ENCODE data around the gene POU3F2.

POU3F2 gene

GRCh38 chr6:98871821-98872220 lies 37.4 kb downstream of the POU3F2 start:
- no peak overlapping the region for H3K4me2 ChIP-seq (ENCODE audit: low read depth, low read length)
- H3K27ac ChIP-seq (ENCODE audit: low read length), result no peak overlapping the region
- no peaks in the 10 kb centered on the region for H3K9me2 ChIP-seq (replicated peaks; ENCODE audit: insufficient read depth, low read length)
- H3K9ac ChIP-seq (ENCODE audit: low read length), result no peak overlapping the region
- H3K36me3 ChIP-seq (replicated peaks; ENCODE audit: insufficient read depth, low read length), result no peaks in the 10 kb centered on the region
- no peaks in the 10 kb centered on the region for H3K27me3 ChIP-seq (replicated peaks; ENCODE audit: insufficient read depth, low read length)
- H2AFZ ChIP-seq (ENCODE audit: low read length), result no peak overlapping the region
- no peak for DNase-seq
- H3K9me3 ChIP-seq (replicated peaks; ENCODE audit: insufficient read depth, low read length), result no peaks in the 10 kb centered on the region
- no peaks in the 10 kb centered on the region for H3F3A ChIP-seq (ENCODE audit: insufficient read depth, low read length)
- H3K79me2 ChIP-seq (ENCODE audit: low read length), result no peaks in the 10 kb centered on the region
- TF ChIP-seq CTCF (IDR thresholded peaks at IDR 0.05; ENCODE audit: low read length), result no peak
- TF ChIP-seq EZH2phosphoT487 (IDR thresholded peaks at IDR 0.05; ENCODE audit: low read length), result no peak
- TF ChIP-seq EZH2 (optimal IDR thresholded peaks at IDR 0.05; ENCODE audit: low read depth, low read length), result no peak
- no peak overlapping the region for H3K4me3 ChIP-seq (ENCODE audit: low read length)
- H4K20me1 ChIP-seq (ENCODE audit: insufficient read depth, low read length), result no peaks in the 10 kb centered on the region
- no peaks in the 10 kb centered on the region for H3K4me1 ChIP-seq (ENCODE audit: low read length)

GRCh38 chr6:98875375-98875774 lies 41.0 kb downstream of the POU3F2 start:
- no peak for DNase-seq
- Histone ChIP-seq H3K79me2 (ENCODE audit: low read length) (no peaks in the 10 kb centered on the region), H3K9ac (ENCODE audit: low read length) (no peak overlapping the region), H4K20me1 (ENCODE audit: insufficient read depth, low read length) (no peaks in the 10 kb centered on the region), H3F3A (ENCODE audit: insufficient read depth, low read length) (no peaks in the 10 kb centered on the region), H2AFZ (ENCODE audit: low read length) (no peak overlapping the region), H3K9me2 (replicated peaks; ENCODE audit: insufficient read depth, low read length) (no peaks in the 10 kb centered on the region), H3K9me3 (replicated peaks; ENCODE audit: insufficient read depth, low read length) (no peaks in the 10 kb centered on the region), H3K27me3 (replicated peaks; ENCODE audit: insufficient read depth, low read length) (no peaks in the 10 kb centered on the region), H3K4me2 (ENCODE audit: low read depth, low read length) (no peak overlapping the region), H3K27ac (ENCODE audit: low read length) (no peak overlapping the region), H3K4me3 (ENCODE audit: low read length) (no peak overlapping the region), H3K4me1 (ENCODE audit: low read length) (peaks cover 3% of the 10 kb centered on the region; the same call in 1 of the 2 replicates), H3K36me3 (replicated peaks; ENCODE audit: insufficient read depth, low read length) (no peaks in the 10 kb centered on the region)
- TF ChIP-seq CTCF (IDR thresholded peaks at IDR 0.05; ENCODE audit: low read length) (no peak), EZH2phosphoT487 (IDR thresholded peaks at IDR 0.05; ENCODE audit: low read length) (no peak), EZH2 (optimal IDR thresholded peaks at IDR 0.05; ENCODE audit: low read depth, low read length) (no peak)

- DNase-seq, result no peak
- Histone ChIP-seq H3K9me2 (replicated peaks; ENCODE audit: insufficient read depth, low read length) (no peaks in the 10 kb centered on the region), H3K27me3 (replicated peaks; ENCODE audit: insufficient read depth, low read length) (no peaks in the 10 kb centered on the region), H3F3A (ENCODE audit: insufficient read depth, low read length) (peaks cover 3% of the 10 kb centered on the region; the same call in 1 of the 2 replicates), H3K36me3 (replicated peaks; ENCODE audit: insufficient read depth, low read length) (no peaks in the 10 kb centered on the region), H3K4me3 (ENCODE audit: low read length) (no peak overlapping the region), H3K27ac (ENCODE audit: low read length) (no peak overlapping the region), H3K9ac (ENCODE audit: low read length) (no peak overlapping the region), H2AFZ (ENCODE audit: low read length) (no peak overlapping the region), H3K79me2 (ENCODE audit: low read length) (no peaks in the 10 kb centered on the region), H3K4me1 (ENCODE audit: low read length) (peaks cover 9% of the 10 kb centered on the region), H4K20me1 (ENCODE audit: insufficient read depth, low read length) (no peaks in the 10 kb centered on the region), H3K4me2 (ENCODE audit: low read depth, low read length) (no peak overlapping the region), H3K9me3 (replicated peaks; ENCODE audit: insufficient read depth, low read length) (no peaks in the 10 kb centered on the region)
- TF ChIP-seq CTCF (IDR thresholded peaks at IDR 0.05; ENCODE audit: low read length), result no peak
- TF ChIP-seq EZH2 (optimal IDR thresholded peaks at IDR 0.05; ENCODE audit: low read depth, low read length), result no peak
- no peak for TF ChIP-seq EZH2phosphoT487 (IDR thresholded peaks at IDR 0.05; ENCODE audit: low read length)
Measured at GRCh38 chr6:98877250-98877649, 42.9 kb downstream of the POU3F2 start.

All from MM.1S (cell line).